Coronary artery (tissue), 2 donors: Measurements from ENCODE around the gene KCNT1.

Experiments used
- DNase-seq: peaks from one replicate; pipeline ENCODE4 v3.0.0-alpha.2; 2017; ENCODE audit warnings: low spot score
- H3K27ac ChIP-seq, 2 donors: fragments of 200-600 bp; sonication (generic); one replicate each; pipeline ENCODE4 v1.5.1; 2016 to 2019
- H3K4me3 ChIP-seq: fragments of 200-600 bp; sonication (generic); 2 replicates; pipeline ENCODE4 v1.5.1; 2016; ENCODE audit warnings: mild to moderate bottlenecking, moderate library complexity
- TF ChIP-seq, protein P1 (sequence below): fragments of 200-600 bp; sonication (generic); IDR thresholded peaks from one replicate; pipeline ENCODE4 v1.5.1; 2019; ENCODE audit warnings: antibody characterized with exemption

The KCNT1 gene

DNA sequence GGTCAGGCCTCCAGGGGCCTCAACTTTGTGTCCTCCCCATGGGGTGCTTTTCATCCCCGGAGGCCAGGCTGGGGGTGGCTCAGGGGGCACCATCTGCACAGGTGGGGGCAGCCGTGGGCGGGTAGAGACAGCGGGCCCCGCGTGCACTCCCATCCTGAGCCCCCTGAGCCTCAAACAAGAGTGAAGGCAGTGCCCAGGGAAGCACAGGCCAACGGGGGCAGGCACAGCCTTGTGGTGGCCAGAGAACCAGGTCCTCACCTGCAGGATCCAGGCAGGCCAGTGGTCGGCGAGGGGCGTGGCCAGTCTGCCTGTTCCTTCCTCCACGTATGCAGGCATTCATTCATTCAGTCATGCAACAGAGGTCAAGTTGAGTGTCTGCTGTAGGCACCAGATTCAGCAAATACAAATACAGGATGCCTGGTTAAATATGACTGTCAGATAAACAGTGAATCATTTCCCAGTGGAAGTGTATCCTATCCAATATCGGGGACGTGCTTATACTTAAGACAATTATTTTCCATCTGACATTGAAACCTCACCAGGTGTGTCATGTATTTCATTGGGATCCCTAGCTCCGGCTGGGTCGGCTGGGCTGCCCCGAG lies 22.3 kb downstream of the KCNT1 start:
- Histone ChIP-seq H3K4me3 (no peak overlapping the region), H3K27ac (no peak overlapping the region)
- TF ChIP-seq, protein P1, sequence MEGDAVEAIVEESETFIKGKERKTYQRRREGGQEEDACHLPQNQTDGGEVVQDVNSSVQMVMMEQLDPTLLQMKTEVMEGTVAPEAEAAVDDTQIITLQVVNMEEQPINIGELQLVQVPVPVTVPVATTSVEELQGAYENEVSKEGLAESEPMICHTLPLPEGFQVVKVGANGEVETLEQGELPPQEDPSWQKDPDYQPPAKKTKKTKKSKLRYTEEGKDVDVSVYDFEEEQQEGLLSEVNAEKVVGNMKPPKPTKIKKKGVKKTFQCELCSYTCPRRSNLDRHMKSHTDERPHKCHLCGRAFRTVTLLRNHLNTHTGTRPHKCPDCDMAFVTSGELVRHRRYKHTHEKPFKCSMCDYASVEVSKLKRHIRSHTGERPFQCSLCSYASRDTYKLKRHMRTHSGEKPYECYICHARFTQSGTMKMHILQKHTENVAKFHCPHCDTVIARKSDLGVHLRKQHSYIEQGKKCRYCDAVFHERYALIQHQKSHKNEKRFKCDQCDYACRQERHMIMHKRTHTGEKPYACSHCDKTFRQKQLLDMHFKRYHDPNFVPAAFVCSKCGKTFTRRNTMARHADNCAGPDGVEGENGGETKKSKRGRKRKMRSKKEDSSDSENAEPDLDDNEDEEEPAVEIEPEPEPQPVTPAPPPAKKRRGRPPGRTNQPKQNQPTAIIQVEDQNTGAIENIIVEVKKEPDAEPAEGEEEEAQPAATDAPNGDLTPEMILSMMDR, result no peak
- no peak for DNase-seq

DNA sequence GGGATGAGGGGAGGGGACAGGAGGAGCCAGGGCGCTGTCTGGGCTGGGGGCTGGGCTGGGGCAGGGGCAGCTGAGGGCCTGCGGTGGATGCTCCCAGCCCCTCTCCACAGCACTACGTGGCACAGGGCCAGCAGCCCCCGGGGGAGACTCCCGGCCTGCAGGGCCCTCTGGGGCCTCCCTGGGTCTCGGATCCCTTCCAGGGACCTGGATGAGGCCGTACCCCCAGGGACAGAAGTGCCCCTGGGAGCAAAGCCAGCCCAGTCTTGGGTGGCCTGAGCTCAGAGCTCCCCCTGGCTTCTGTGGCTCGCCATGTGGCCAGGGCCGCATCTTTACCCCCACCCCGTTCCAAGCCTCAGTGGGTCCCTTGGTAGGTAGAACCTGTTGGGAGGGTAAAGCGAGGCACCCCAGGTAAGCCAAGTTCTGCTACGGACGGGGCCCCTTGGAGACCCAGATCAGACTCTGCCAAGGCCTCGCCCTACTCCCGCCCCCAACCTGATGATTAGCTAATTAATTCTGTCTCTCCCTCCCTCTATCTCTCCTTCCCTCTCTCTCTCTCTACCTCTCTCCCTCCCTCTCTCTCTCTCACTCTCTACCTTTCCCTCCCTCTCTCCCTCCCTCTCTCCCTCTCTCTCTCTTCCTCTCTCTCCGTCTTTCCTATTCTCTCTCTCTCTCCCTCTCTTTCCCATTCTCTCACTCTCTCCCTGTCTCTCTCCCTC lies 24.3 kb downstream of the KCNT1 start:
- Histone ChIP-seq H3K4me3 (no peak overlapping the region), H3K27ac (no peak overlapping the region)
- TF ChIP-seq, protein P1, result no peak
- no peak for DNase-seq

DNA sequence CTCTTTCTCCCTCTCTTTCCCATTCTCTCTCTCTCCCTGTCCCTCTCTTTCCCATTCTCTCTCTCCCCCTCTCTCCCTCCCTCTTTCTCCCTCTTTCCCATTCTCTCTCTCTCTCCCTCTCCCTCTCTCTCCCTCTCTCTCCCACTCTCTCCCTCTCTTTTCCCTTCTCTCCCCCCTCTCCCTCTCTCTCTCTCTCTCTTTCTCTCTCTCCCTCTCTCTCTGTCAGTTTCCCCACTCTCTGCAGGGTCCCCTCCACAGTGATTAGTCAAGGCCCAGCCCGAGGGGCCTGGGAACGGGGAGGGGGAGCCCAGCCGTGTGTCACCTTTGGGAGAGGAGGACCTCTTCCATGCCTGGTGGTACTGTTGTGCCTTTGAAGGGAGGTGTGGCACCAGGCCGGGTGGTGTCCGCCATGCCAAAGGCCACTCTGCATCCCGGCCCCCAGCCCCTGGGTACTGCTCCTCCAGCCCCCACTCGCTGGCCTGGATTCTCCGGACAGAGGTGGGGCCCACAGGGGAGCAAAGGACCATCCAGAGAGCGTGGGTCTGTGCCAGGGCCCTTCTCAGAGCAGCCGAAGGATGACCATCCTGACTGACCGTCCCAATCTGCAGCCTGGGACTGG lies 25.4 kb downstream of the KCNT1 start:
- TF ChIP-seq, protein P1, result no peak
- no peak overlapping the region for H3K27ac ChIP-seq
- DNase-seq, result no peak
- H3K4me3 ChIP-seq, result no peak overlapping the region

DNA sequence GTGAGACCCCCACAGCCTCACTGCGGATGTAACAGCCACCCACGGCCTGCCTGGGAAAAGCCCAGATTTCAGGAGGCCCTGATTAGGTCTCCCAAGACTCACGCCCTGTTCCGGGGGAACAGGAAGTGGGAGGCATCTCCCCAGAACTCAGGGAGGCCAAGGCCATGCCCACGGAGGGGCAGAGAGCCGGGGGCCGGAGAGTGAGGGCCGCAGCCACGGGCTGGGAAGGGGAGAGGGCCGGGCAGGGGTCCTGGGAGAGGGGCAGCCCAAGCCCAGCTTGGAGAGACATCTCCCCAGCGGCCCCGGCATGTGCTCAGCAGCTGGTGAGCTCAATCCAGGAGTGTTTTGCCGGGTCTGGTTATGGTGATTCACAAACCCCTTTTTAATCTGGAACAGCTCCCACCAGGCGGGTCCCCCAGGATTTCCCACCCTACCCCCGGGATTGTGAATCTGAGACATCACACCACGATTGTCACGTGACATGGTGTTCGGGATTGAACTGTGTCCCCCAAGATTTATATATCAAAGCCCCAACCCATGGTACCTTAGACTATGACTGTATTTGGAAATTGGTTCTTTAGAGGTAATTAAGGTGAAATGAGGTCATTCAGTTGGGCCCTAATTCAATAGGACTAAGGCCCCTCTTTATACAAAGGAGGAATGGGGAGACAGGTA lies 26.6 kb downstream of the KCNT1 start:
- DNase-seq, result no peak
- no peak overlapping the region for H3K4me3 ChIP-seq
- TF ChIP-seq, protein P1, result no peak
- H3K27ac ChIP-seq, result no peak overlapping the region

DNA sequence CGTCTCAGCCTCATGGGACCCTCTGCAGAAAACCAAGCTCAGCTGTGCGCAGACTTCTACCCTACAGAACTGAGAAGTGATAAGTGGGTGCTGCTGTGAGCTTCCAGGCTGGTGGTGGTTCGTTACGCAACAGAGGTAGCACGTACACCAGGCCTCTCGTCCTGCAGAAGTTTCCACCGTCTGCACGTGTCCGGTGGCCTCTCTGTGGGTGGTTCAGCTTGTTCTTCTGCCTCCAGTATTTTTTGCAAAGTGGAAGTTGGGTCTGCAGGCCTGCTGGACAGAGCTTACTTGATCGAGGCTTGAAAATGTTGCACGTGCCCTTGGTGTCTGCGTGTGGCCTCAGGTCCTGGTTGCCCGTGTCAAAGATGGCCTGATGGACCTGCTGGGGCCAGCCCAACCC lies 27.5 kb downstream of the KCNT1 start:
- no peak overlapping the region for H3K27ac ChIP-seq

DNA sequence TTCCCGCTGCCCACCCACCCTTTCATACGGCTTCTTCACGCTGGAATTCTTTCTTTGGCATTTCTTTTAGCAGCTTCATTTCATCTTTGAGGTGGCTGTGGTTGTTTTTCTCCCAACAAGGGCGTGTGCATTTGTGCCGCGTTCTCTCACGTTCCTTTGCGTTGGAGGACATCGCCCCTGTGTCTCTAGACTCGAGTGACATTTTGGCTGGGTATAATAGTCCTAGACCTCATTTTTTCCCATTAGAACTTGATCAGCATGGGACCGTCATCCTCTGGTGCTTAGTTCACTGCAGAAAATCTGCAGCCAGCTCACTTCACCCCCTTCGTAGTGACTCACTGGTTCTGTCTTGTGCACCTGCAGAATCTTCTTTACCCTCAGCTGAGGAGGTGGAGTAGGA lies 29.5 kb downstream of the KCNT1 start:
- TF ChIP-seq, protein P1, result no peak
- Histone ChIP-seq H3K4me3 (no peak overlapping the region), H3K27ac (no peak overlapping the region)
- no peak for DNase-seq

More for the DNA sequence above, 27.5 kb downstream of the KCNT1 start:
- no peak overlapping the region for H3K4me3 ChIP-seq
- DNase-seq, result no peak
- TF ChIP-seq, protein P1, result no peak
